GM04504 (cell line): Measurements from ENCODE around the gene GNMT.

ENCODE experiments used
- DNase-seq: peaks from one replicate; pipeline ENCODE4 v3.0.0-alpha.2; 2012; ENCODE audit warnings: low read depth

GNMT gene

GRCh38 chr6:42960243-42961019 lies at the start of gene GNMT:
TSS of gene GNMT (plus strand) at chr6:42960754. CDS start at chr6:42960768, 14 bp downstream.
- DNase-seq: no peak

GRCh38 chr6:42911171-42912021 lies 49.2 kb upstream of the GNMT start:
- DNase-seq: no peak

GRCh38 chr6:42914546-42914945 lies 46.0 kb upstream of the GNMT start:
- no peak for DNase-seq

- no peak for DNase-seq
These were observed 44.8 kb upstream of the GNMT start, which contains the start of gene PTCRA for GRCh38 chr6:42915732-42916131. TSS of gene PTCRA (plus strand) at chr6:42916053. CDS start at chr6:42916070, 17 bp downstream.

- no peak for DNase-seq
These were observed 44.3 kb upstream of the GNMT start for GRCh38 chr6:42916288-42916687.

- DNase-seq: no peak
These were observed 38.8 kb upstream of the GNMT start for GRCh38 chr6:42921801-42922200.

GRCh38 chr6:42923666-42924065 lies 36.9 kb upstream of the GNMT start:
- no peak for DNase-seq

GRCh38 chr6:42925248-42925857 lies 35.2 kb upstream of the GNMT start:
- no peak for DNase-seq

GRCh38 chr6:42928986-42929820 lies 31.4 kb upstream of the GNMT start, which contains the start of gene CNPY3:
TSS of gene CNPY3 (plus strand) at chr6:42929480. CDS start at chr6:42929571, 91 bp downstream.
- DNase-seq: peak; percentile 92

- peak; percentile 51 for DNase-seq
These were observed 30.7 kb upstream of the GNMT start for GRCh38 chr6:42929821-42930360.

GRCh38 chr6:42932412-42932811 lies 28.1 kb upstream of the GNMT start:
- no peak for DNase-seq

GRCh38 chr6:42933205-42933604 lies 27.3 kb upstream of the GNMT start:
- no peak for DNase-seq

GRCh38 chr6:42935322-42935721 lies 25.2 kb upstream of the GNMT start:
- no peak for DNase-seq

- no peak for DNase-seq
These were observed 24.2 kb upstream of the GNMT start for GRCh38 chr6:42936398-42936797.

GRCh38 chr6:42937548-42938427 lies 22.8 kb upstream of the GNMT start:
- no peak for DNase-seq

- DNase-seq: no peak
These were observed 22.1 kb upstream of the GNMT start for GRCh38 chr6:42938428-42938796.

- DNase-seq: no peak
These were observed 21.4 kb upstream of the GNMT start for GRCh38 chr6:42938987-42939809.

GRCh38 chr6:42939810-42940167 lies 20.8 kb upstream of the GNMT start:
- no peak for DNase-seq

- no peak for DNase-seq
These were observed 20.0 kb upstream of the GNMT start for GRCh38 chr6:42940493-42941045.
